ENCODE results near the gene PTPRG.
A peak's percentile ranks its signal among the peaks of the same experiment; 100 is the strongest.

Gene PTPRG

GRCh38 chr3:62178739-62179600 lies 617.6 kb downstream of the PTPRG start:
- H3K27ac ChIP-seq: no peak overlapping the region
- TF ChIP-seq ZFX (IDR thresholded peaks at IDR 0.05) (no peak), CTCF (conservative IDR thresholded peaks at IDR 0.05) (no peak)

GRCh38 chr3:62180514-62180913 lies 619.1 kb downstream of the PTPRG start:
- TF ChIP-seq CTCF (conservative IDR thresholded peaks at IDR 0.05) (no peak), ZFX (IDR thresholded peaks at IDR 0.05) (no peak)
- no peak overlapping the region for H3K27ac ChIP-seq

- H3K27ac ChIP-seq: no peak overlapping the region
- TF ChIP-seq ZFX (IDR thresholded peaks at IDR 0.05) (no peak), CTCF (conservative IDR thresholded peaks at IDR 0.05) (no peak)
Measured at GRCh38 chr3:62183087-62183486, 621.7 kb downstream of the PTPRG start.

- no peak overlapping the region for H3K27ac ChIP-seq
- no peak for TF ChIP-seq ZFX (IDR thresholded peaks at IDR 0.05)
Measured at GRCh38 chr3:62183969-62184368, 622.6 kb downstream of the PTPRG start.

GRCh38 chr3:62184559-62184958 lies 623.2 kb downstream of the PTPRG start:
- no peak for TF ChIP-seq ZFX (IDR thresholded peaks at IDR 0.05)
- no peak for TF ChIP-seq CTCF (conservative IDR thresholded peaks at IDR 0.05)
- no peak overlapping the region for H3K27ac ChIP-seq

GRCh38 chr3:62187022-62187431 lies 625.7 kb downstream of the PTPRG start:
- H3K27ac ChIP-seq: no peak overlapping the region
- TF ChIP-seq ZFX (IDR thresholded peaks at IDR 0.05): no peak
- TF ChIP-seq CTCF (conservative IDR thresholded peaks at IDR 0.05): peak; percentile 44

GRCh38 chr3:62188681-62189375 lies 627.5 kb downstream of the PTPRG start:
- no peak for TF ChIP-seq ZFX (IDR thresholded peaks at IDR 0.05)
- TF ChIP-seq CTCF (conservative IDR thresholded peaks at IDR 0.05): peak; percentile 78
- no peak overlapping the region for H3K27ac ChIP-seq
